ENCODE data around the gene IFITM5.
A peak's percentile ranks its signal among the peaks of the same experiment; 100 is the strongest.
"Not testable (repeated sequence)": the region's sequence is repeated elsewhere in the genome, so short reads cannot be mapped to it uniquely, and the experiment has no call there.

IFITM5 gene

DNA sequence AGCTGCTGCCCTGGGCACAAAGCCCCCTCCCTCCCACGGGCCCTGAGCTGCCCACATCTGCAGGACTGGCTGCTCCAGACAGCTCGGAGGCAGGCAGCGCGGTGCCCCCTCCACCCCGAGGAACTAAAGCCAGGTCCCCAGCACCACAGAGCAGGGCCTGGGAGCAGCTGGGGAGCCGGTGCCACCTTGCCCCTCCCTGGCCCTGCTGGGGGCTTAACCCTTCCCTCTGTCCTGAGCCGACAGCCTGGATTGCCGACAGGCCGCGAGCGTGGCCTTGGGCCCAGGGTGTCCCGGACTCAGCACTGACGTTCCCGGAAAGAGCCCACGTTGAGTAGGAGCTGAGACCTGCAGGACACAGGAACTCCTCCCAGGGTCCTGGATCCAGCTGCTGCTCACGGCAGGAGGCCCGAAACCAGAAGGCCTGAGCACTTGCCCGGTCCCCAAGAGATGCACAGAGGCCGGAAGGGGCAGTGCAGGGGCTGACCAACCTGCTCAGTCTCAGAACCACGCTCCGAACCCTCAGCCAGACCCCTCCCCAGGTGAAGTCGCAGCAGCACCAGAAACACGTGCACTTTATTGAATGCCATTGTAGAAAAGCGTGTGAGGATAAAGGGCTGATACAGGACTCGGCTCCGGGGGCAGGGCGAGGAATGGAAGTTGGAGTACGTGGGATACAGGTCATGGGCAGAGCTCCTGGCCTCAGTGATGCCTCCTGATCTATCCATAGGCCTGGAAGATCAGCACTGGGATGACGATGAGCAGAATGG, 20.0 kb upstream of the IFITM5 start:
- H3K4me1 Mint-ChIP-seq (ENCODE audit: low read depth): peaks cover 35% of the 10 kb centered on the region
- not testable (repeated sequence) for H3K27me3 Mint-ChIP-seq, H3K9me3 Mint-ChIP-seq
- H3K36me3 Mint-ChIP-seq (ENCODE audit: low read depth): peaks cover 41% of the 10 kb centered on the region
- H3K27ac Mint-ChIP-seq: peak overlapping the region; percentile 94
- peak; percentile 68 for DNase-seq
- peak overlapping the region; percentile 87 for H3K4me3 Mint-ChIP-seq

DNA sequence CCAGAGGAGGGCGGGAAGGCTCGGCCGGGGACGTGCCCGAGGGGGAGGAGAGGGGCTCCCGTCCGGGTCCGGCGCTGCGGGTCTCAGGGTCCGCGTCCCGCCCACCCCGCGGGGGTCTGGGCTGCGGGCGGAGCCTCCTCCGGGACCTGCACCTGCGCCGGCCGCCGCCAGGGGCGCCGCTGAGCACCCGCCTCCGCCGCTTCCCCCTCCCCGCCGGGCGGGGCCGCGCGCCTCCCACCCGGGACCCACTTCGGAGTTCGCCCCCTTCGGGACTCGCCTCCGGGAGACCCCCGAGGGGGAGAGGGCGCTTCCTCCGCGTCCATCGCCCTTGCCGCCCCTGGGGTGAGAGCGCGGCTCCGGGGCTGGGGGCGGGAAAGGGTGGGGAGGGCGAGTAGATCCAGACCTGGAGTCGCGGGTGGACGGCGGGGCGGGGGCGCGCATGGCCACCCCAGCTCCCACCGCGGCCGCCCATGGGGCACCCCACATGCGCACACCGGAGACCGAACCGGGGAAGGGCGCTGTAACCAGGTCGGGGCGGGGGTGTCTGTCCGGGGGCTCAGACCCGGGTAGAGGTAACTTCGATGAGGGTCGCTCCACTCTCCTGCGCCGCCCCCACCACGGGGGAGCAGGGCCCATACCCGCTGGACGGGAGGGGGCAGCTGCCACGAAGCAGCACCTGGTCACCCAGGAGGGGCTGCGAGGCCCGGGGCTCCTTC, 19.2 kb upstream of the IFITM5 start:
- H3K9me3 Mint-ChIP-seq, H3K27me3 Mint-ChIP-seq, H3K27ac Mint-ChIP-seq: not testable (repeated sequence)
- H3K4me1 Mint-ChIP-seq (ENCODE audit: low read depth): peaks cover 36% of the 10 kb centered on the region
- H3K4me3 Mint-ChIP-seq: peak overlapping the region; percentile 87
- H3K36me3 Mint-ChIP-seq (ENCODE audit: low read depth): peaks cover 49% of the 10 kb centered on the region
- DNase-seq: peak; percentile 57

DNA sequence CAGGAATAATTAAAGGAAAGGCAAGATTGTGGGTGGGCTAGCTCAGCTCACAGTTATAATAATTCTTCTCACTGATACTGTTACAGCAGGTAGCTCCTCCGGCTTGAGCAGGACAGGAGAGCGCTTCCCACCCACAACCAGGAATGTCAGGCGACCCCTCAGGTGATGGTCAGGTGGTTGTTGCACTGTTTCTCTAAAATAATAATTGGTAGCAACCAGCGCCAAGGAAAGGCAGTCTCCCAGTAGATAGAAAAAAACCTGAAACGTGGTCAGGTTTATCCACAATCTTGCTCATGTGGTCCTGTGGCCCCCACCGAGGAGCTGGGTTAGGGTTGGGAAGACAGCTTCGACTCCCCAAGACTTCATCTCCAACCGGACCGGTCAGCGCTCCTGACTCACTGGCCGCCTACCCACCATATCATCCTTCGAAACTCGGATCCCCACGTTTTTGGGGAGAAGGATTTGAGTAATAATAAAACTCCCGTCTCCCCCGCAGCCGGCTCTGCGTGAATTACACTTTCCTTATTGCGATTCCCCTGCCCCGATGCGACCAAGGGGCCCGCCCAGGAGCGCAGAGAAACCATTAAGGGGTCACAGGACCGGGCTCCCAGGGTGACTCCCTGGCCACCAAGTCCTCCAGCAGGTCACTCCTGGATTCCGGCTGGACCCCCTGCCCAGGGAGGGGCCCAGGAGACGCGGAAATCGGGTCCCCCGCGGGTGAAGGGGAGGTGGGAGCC, 18.5 kb upstream of the IFITM5 start:
- not testable (repeated sequence) for H3K27me3 Mint-ChIP-seq, H3K9me3 Mint-ChIP-seq
- peak; percentile 62 for DNase-seq
- Mint-ChIP-seq H3K27ac (peak overlapping the region; percentile 95), H3K4me3 (peak overlapping the region; percentile 95), H3K4me1 (ENCODE audit: low read depth) (peaks cover 44% of the 10 kb centered on the region), H3K36me3 (ENCODE audit: low read depth) (peaks cover 51% of the 10 kb centered on the region)

DNA sequence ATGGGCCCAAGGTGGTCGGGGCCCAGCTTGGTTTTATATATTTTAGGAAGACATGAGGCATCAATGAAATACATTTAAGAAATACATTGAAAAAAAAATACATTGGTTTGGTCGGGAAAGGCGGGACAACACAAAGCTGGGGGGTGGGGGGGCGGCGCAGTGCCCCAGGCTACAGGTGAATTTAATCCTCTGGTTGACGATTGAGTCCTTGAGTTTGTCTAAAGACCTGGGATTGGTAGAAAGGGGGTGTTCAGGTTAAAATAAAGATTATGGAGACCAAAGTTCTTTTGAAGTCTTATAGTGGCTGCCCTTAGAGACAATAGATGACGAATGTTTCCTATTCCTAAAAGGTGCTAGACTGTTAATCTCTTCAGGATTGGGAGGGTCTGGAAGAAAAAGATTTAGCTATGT, 17.6 kb upstream of the IFITM5 start:
- no peaks in the 10 kb centered on the region for H3K27me3 Mint-ChIP-seq
- H3K4me1 Mint-ChIP-seq (ENCODE audit: low read depth): peaks cover 52% of the 10 kb centered on the region
- peak overlapping the region; percentile 95 for H3K4me3 Mint-ChIP-seq
- no peaks in the 10 kb centered on the region for H3K9me3 Mint-ChIP-seq
- DNase-seq: no peak
- peak overlapping the region; percentile 95 for H3K27ac Mint-ChIP-seq
- H3K36me3 Mint-ChIP-seq (ENCODE audit: low read depth): peaks cover 51% of the 10 kb centered on the region

DNA sequence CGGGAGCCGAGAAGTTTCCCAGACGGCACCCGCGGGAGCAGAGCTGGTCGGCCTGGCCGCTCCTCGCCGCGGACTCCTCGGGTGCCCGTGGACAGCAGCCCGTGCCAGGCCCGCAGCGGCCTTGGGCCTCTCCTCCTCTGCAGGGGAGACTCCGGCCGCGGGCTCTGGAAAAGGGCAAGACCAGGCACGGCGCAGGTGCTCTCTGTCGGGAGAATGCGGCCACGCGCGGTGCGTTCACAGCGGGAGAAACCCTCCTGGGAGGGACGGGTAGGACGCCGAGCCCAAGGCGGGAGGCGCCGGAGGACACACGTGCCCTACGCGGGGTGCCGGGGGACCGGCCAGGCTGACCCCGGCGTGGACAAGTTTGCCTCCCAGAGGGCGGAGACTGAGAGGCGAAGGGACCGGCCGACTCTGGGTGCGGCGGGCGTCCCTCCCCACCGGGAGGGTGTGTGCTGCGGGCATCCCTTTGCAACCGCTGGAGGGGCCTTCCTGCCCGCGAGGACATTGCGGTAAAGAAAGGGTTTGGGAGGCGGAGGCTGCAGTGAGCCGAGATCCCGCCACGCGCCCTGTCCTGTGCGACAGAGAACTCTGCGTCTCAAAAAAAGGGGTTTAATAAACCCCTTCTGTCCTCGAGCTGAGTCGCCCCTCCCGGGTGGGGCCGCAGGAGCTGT, 16.8 kb upstream of the IFITM5 start:
- Mint-ChIP-seq H3K4me3 (peak overlapping the region; percentile 95), H3K36me3 (ENCODE audit: low read depth) (peaks cover 51% of the 10 kb centered on the region), H3K9me3 (no peaks in the 10 kb centered on the region), H3K4me1 (ENCODE audit: low read depth) (peaks cover 56% of the 10 kb centered on the region), H3K27me3 (no peaks in the 10 kb centered on the region), H3K27ac (peak overlapping the region; percentile 95)
- peak; percentile 64 for DNase-seq

DNA sequence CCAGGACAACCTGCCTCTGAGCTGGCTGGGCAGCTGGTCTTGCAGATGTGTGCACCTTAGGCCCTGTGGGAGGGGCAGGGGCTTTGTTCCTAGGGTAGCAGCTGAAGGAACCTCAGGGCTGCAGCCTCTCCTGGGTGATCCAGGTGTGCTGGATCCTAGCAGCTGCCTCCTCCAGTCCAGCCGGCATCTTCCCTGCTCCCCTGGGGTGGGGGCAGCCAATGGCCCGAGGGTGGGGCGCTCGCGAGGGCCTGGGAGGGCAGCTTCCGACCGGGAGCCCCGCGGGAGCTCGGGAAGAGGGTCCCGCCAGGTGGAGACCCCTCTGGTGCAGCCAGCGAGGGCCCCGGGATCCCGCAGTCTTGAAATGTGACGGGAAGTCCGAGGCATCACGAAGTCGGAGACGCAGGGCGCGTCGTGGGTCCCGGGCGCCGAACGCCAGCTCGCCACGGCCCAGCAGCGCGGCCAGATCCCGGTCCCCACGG, 16.2 kb upstream of the IFITM5 start:
- H3K9me3 Mint-ChIP-seq: no peaks in the 10 kb centered on the region
- no peaks in the 10 kb centered on the region for H3K27me3 Mint-ChIP-seq
- no peak for DNase-seq
- peaks cover 51% of the 10 kb centered on the region for H3K36me3 Mint-ChIP-seq (ENCODE audit: low read depth)
- H3K4me3 Mint-ChIP-seq: peak overlapping the region; percentile 95
- peaks cover 51% of the 10 kb centered on the region for H3K4me1 Mint-ChIP-seq (ENCODE audit: low read depth)
- H3K27ac Mint-ChIP-seq: peak overlapping the region; percentile 98

GRCh38 chr11:315051-315481, 15.7 kb upstream of the IFITM5 start:
- Mint-ChIP-seq H3K27me3 (no peaks in the 10 kb centered on the region), H3K27ac (peak overlapping the region; percentile 98), H3K36me3 (ENCODE audit: low read depth) (peaks cover 46% of the 10 kb centered on the region), H3K4me3 (peak overlapping the region; percentile 95), H3K4me1 (ENCODE audit: low read depth) (peaks cover 46% of the 10 kb centered on the region), H3K9me3 (no peaks in the 10 kb centered on the region)
- peak; percentile 62 for DNase-seq

DNA sequence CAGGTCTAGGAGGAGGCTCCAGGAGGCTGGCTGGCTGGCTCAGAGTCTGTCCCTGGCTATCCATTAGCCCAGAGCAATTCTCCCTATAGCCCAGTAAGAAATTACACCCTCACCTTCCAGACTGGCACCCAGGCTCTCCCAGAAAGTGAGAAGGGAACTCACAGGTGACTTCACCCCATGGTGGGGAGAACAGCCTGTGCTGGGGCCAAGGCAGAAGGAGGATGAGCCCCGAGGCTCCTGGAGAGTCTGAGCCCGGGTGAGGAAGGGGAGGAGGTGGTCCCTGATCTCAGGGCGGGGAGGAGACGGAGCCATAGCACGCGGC, 15.2 kb upstream of the IFITM5 start:
- not testable (repeated sequence) for H3K27me3 Mint-ChIP-seq, H3K9me3 Mint-ChIP-seq
- H3K4me3 Mint-ChIP-seq: peak overlapping the region; percentile 95
- DNase-seq: peak; percentile 62
- H3K27ac Mint-ChIP-seq: peak overlapping the region; percentile 98
- H3K4me1 Mint-ChIP-seq (ENCODE audit: low read depth): peaks cover 45% of the 10 kb centered on the region
- peaks cover 48% of the 10 kb centered on the region for H3K36me3 Mint-ChIP-seq (ENCODE audit: low read depth)

- Mint-ChIP-seq H3K36me3 (ENCODE audit: low read depth) (peaks cover 51% of the 10 kb centered on the region), H3K27ac (peak within 1 kb of the TSS; percentile 98), H3K4me1 (ENCODE audit: low read depth) (peaks cover 47% of the 10 kb centered on the region), H3K9me3 (no peaks in the 10 kb centered on the region), H3K4me3 (peak within 1 kb of the TSS; percentile 95), H3K27me3 (no peaks in the 10 kb centered on the region)
- peak; percentile 79 for DNase-seq
These were observed 14.6 kb upstream of the IFITM5 start, which contains the start of gene IFITM1 for GRCh38 chr11:313787-314553. TSS of gene IFITM1 (plus strand) at chr11:314040. CDS start at chr11:314171, 131 bp downstream.

- peak overlapping the region; percentile 98 for H3K27ac Mint-ChIP-seq
- H3K9me3 Mint-ChIP-seq: no peaks in the 10 kb centered on the region
- peaks cover 48% of the 10 kb centered on the region for H3K4me1 Mint-ChIP-seq (ENCODE audit: low read depth)
- H3K4me3 Mint-ChIP-seq: peak overlapping the region; percentile 95
- DNase-seq: peak; percentile 60
- no peaks in the 10 kb centered on the region for H3K27me3 Mint-ChIP-seq
- H3K36me3 Mint-ChIP-seq (ENCODE audit: low read depth): peaks cover 58% of the 10 kb centered on the region
These were observed 14.0 kb upstream of the IFITM5 start for GRCh38 chr11:313304-313786.

GRCh38 chr11:312092-312816, 12.9 kb upstream of the IFITM5 start:
- peaks cover 56% of the 10 kb centered on the region for H3K36me3 Mint-ChIP-seq (ENCODE audit: low read depth)
- peak overlapping the region; percentile 98 for H3K27ac Mint-ChIP-seq
- DNase-seq: peak; percentile 64
- no peaks in the 10 kb centered on the region for H3K9me3 Mint-ChIP-seq
- no peaks in the 10 kb centered on the region for H3K27me3 Mint-ChIP-seq
- peak overlapping the region; percentile 95 for H3K4me3 Mint-ChIP-seq
- peaks cover 48% of the 10 kb centered on the region for H3K4me1 Mint-ChIP-seq (ENCODE audit: low read depth)

DNA sequence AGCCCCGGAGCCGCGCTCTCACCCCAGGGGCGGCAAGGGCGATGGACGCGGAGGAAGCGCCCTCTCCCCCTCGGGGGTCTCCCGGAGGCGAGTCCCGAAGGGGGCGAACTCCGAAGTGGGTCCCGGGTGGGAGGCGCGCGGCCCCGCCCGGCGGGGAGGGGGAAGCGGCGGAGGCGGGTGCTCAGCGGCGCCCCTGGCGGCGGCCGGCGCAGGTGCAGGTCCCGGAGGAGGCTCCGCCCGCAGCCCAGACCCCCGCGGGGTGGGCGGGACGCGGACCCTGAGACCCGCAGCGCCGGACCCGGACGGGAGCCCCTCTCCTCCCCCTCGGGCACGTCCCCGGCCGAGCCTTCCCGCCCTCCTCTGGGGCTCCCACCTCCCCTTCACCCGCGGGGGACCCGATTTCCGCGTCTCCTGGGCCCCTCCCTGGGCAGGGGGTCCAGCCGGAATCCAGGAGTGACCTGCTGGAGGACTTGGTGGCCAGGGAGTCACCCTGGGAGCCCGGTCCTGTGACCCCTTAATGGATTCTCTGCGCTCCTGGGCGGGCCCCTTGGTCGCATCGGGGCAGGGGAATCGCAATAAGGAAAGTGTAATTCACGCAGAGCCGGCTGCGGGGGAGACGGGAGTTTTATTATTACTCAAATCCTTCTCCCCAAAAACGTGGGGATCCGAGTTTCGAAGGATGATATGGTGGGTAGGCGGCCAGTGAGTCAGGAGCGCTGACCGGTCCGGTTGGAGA, 11.9 kb upstream of the IFITM5 start:
- not testable (repeated sequence) for H3K9me3 Mint-ChIP-seq, H3K27me3 Mint-ChIP-seq, DNase-seq
- Mint-ChIP-seq H3K27ac (peak overlapping the region; percentile 98), H3K4me1 (ENCODE audit: low read depth) (peaks cover 48% of the 10 kb centered on the region), H3K36me3 (ENCODE audit: low read depth) (peaks cover 46% of the 10 kb centered on the region), H3K4me3 (peak overlapping the region; percentile 95)

All from activated T-cell treated with anti-CD3 and anti-CD28 coated beads, Interleukin-2, amount 50 U/mL, for 24 hours (primary cell).